ENCODE data around the gene RAPGEF3. TPM values are rescaled to one million over a fixed set of nuclear protein-coding genes. Genes with fewer than 3 reads are reported as not detected.

The RAPGEF3 gene
- total and polyA plus RNA-seq, 4 donors, result 1.3 to 4.3 (median 1.4) TPM

- Histone ChIP-seq H3K27me3 (ENCODE audit: control insufficient read depth in 4 of 4, insufficient read depth in 4 of 4, low read length in 3 of 4) (no peaks in the 10 kb centered on the region), H3K4me3 (ENCODE audit: low read depth in 1 of 3, low read length in 3 of 3) (no peak overlapping the region), H3K27ac (ENCODE audit: low read depth in 1 of 2, low read length in 2 of 2) (peak overlapping the region in 1 of 2 donors; percentile 19), H3K36me3 (ENCODE audit: control insufficient read depth in 4 of 4, insufficient read depth in 3 of 4, low read depth in 1 of 4, low read length in 3 of 4) (no peaks in the 10 kb centered on the region), H3K4me1 (ENCODE audit: control insufficient read depth in 4 of 4, insufficient read depth in 4 of 4, low read length in 3 of 4) (peaks cover 0 to 7% (median 3%) of the 10 kb centered on the region in 4 donors), H3K9ac (ENCODE audit: low read depth in 1 of 2, low read length in 2 of 2) (no peak overlapping the region), H3K9me3 (ENCODE audit: control insufficient read depth in 4 of 4, low read length in 3 of 4) (no peaks in the 10 kb centered on the region)
- 74% methylated on average over 11 of the region's 11 CpGs for WGBS
- TF ChIP-seq SP1 (IDR thresholded peaks at IDR 0.05), result peak; percentile 66
- no peak for TF ChIP-seq FOXA1 (IDR thresholded peaks at IDR 0.05)
- TF ChIP-seq GABPA (IDR thresholded peaks at IDR 0.05 in 1 of 2, conservative IDR thresholded peaks at IDR 0.05 in 1 of 2), result no peak
- TF ChIP-seq NR2F2 (IDR thresholded peaks at IDR 0.05), result peak; percentile 53
- no peak for DNase-seq (ENCODE audit: low spot score)
Measured at GRCh38 chr12:47753021-47754001, 5.4 kb downstream of the RAPGEF3 start.

GRCh38 chr12:47752552-47752951 lies 6.1 kb downstream of the RAPGEF3 start:
- no peaks in the 10 kb centered on the region for H3K36me3 ChIP-seq (ENCODE audit: control insufficient read depth in 4 of 4, insufficient read depth in 3 of 4, low read depth in 1 of 4, low read length in 3 of 4)
- 91% methylated on average over 7 of the region's 7 CpGs for WGBS
- no peak overlapping the region for H3K9ac ChIP-seq (ENCODE audit: low read depth in 1 of 2, low read length in 2 of 2)
- no peaks in the 10 kb centered on the region for H3K9me3 ChIP-seq (ENCODE audit: control insufficient read depth in 4 of 4, low read length in 3 of 4)
- no peaks in the 10 kb centered on the region for H3K27me3 ChIP-seq (ENCODE audit: control insufficient read depth in 4 of 4, insufficient read depth in 4 of 4, low read length in 3 of 4)
- H3K27ac ChIP-seq (ENCODE audit: low read depth in 1 of 2, low read length in 2 of 2), result no peak overlapping the region
- DNase-seq (ENCODE audit: low spot score), result no peak
- TF ChIP-seq REST (IDR thresholded peaks at IDR 0.05) (no peak), YY1 (IDR thresholded peaks at IDR 0.05) (no peak), ATF3 (IDR thresholded peaks at IDR 0.05) (no peak), NR2F2 (IDR thresholded peaks at IDR 0.05) (no peak), JUND (IDR thresholded peaks at IDR 0.05) (no peak), HNF4G (IDR thresholded peaks at IDR 0.05) (no peak), RAD21 (IDR thresholded peaks at IDR 0.05) (no peak), TAF1 (conservative IDR thresholded peaks at IDR 0.05) (no peak), EGR1 (IDR thresholded peaks at IDR 0.05; ENCODE audit: low read depth in 2 of 2) (no peak), SP1 (IDR thresholded peaks at IDR 0.05) (no peak), GABPA (IDR thresholded peaks at IDR 0.05 in 1 of 2, conservative IDR thresholded peaks at IDR 0.05 in 1 of 2) (no peak), HNF4A (conservative IDR thresholded peaks at IDR 0.05) (no peak), FOXA2 (IDR thresholded peaks at IDR 0.05) (no peak), MAX (IDR thresholded peaks at IDR 0.05) (no peak), FOXA1 (IDR thresholded peaks at IDR 0.05) (no peak), RXRA (IDR thresholded peaks at IDR 0.05) (no peak)
- TF ChIP-seq, protein P1, sequence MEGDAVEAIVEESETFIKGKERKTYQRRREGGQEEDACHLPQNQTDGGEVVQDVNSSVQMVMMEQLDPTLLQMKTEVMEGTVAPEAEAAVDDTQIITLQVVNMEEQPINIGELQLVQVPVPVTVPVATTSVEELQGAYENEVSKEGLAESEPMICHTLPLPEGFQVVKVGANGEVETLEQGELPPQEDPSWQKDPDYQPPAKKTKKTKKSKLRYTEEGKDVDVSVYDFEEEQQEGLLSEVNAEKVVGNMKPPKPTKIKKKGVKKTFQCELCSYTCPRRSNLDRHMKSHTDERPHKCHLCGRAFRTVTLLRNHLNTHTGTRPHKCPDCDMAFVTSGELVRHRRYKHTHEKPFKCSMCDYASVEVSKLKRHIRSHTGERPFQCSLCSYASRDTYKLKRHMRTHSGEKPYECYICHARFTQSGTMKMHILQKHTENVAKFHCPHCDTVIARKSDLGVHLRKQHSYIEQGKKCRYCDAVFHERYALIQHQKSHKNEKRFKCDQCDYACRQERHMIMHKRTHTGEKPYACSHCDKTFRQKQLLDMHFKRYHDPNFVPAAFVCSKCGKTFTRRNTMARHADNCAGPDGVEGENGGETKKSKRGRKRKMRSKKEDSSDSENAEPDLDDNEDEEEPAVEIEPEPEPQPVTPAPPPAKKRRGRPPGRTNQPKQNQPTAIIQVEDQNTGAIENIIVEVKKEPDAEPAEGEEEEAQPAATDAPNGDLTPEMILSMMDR (IDR thresholded peaks at IDR 0.05; ENCODE audit: low read depth, low read length, missing input control), result no peak
- TF ChIP-seq, protein P2, sequence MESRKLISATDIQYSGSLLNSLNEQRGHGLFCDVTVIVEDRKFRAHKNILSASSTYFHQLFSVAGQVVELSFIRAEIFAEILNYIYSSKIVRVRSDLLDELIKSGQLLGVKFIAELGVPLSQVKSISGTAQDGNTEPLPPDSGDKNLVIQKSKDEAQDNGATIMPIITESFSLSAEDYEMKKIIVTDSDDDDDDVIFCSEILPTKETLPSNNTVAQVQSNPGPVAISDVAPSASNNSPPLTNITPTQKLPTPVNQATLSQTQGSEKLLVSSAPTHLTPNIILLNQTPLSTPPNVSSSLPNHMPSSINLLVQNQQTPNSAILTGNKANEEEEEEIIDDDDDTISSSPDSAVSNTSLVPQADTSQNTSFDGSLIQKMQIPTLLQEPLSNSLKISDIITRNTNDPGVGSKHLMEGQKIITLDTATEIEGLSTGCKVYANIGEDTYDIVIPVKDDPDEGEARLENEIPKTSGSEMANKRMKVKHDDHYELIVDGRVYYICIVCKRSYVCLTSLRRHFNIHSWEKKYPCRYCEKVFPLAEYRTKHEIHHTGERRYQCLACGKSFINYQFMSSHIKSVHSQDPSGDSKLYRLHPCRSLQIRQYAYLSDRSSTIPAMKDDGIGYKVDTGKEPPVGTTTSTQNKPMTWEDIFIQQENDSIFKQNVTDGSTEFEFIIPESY (IDR thresholded peaks at IDR 0.05), result no peak
- peaks cover 0 to 4% (median under 1%) of the 10 kb centered on the region in 4 donors for H3K4me1 ChIP-seq (ENCODE audit: control insufficient read depth in 4 of 4, insufficient read depth in 4 of 4, low read length in 3 of 4)
- no peak overlapping the region for H3K4me3 ChIP-seq (ENCODE audit: low read depth in 1 of 3, low read length in 3 of 3)
